HG02798 (cell line): ENCODE measurements around the gene MSH6.

Experiments used
- ATAC-seq: cut with Tn5 transposase; IDR thresholded peaks from one replicate; pipeline ENCODE4 v1.9.1; 2021; ENCODE audit warnings: mild to moderate bottlenecking; ENCODE audit not compliant: unreplicated experiment, poor library complexity

Gene MSH6

GRCh38 chr2:47778698-47779425 is 4.1 kb upstream of the MSH6 start:
- ATAC-seq: no peak

GRCh38 chr2:47779426-47779790 is 3.5 kb upstream of the MSH6 start:
- ATAC-seq: no peak

- no peak for ATAC-seq
These were observed 619 bp upstream of the MSH6 start for GRCh38 chr2:47782381-47782670.

GRCh38 chr2:47783486-47784351 is 774 bp downstream of the MSH6 start:
- peak; percentile 19 for ATAC-seq

- no peak for ATAC-seq
These were observed 1.5 kb downstream of the MSH6 start for GRCh38 chr2:47784352-47784851.

GRCh38 chr2:47785986-47786385 is 3.0 kb downstream of the MSH6 start:
- ATAC-seq: no peak

GRCh38 chr2:47796090-47796697 is 13.2 kb downstream of the MSH6 start:
- no peak for ATAC-seq

GRCh38 chr2:47798631-47799030 is 15.7 kb downstream of the MSH6 start:
- ATAC-seq: no peak

GRCh38 chr2:47799031-47799609 is 16.2 kb downstream of the MSH6 start:
- no peak for ATAC-seq

GRCh38 chr2:47801118-47801517 is 18.2 kb downstream of the MSH6 start:
- no peak for ATAC-seq

- no peak for ATAC-seq
These were observed 20.4 kb downstream of the MSH6 start for GRCh38 chr2:47803363-47803762.

- ATAC-seq: no peak
These were observed 20.8 kb downstream of the MSH6 start for GRCh38 chr2:47803770-47804169.

- ATAC-seq: no peak
These were observed 22.9 kb downstream of the MSH6 start for GRCh38 chr2:47805850-47806249.

- ATAC-seq: no peak
These were observed 25.7 kb downstream of the MSH6 start for GRCh38 chr2:47808614-47809013.

GRCh38 chr2:47809903-47810302 is 27.0 kb downstream of the MSH6 start:
- ATAC-seq: no peak

- no peak for ATAC-seq
These were observed 27.9 kb downstream of the MSH6 start for GRCh38 chr2:47810850-47811249.

GRCh38 chr2:47811668-47812067 is 28.7 kb downstream of the MSH6 start:
- no peak for ATAC-seq

- ATAC-seq: no peak
These were observed 32.8 kb downstream of the MSH6 start for GRCh38 chr2:47815764-47816163.

GRCh38 chr2:47818777-47819176 is 35.8 kb downstream of the MSH6 start:
- no peak for ATAC-seq

- ATAC-seq: no peak
These were observed 36.9 kb downstream of the MSH6 start for GRCh38 chr2:47819834-47820233.

- no peak for ATAC-seq
These were observed 39.6 kb downstream of the MSH6 start for GRCh38 chr2:47822518-47822917.
